Measurements from ENCODE around the gene SELL.

- TF ChIP-seq CTCF (conservative IDR thresholded peaks at IDR 0.05; ENCODE audit: low read depth in 2 of 2), result peak; percentile 30 to 39
- TF ChIP-seq JUNB (IDR thresholded peaks at IDR 0.05; ENCODE audit: unreplicated experiment), result no peak
- TF ChIP-seq EZH2 (IDR thresholded peaks at IDR 0.05; ENCODE audit: low read depth, unreplicated experiment), result no peak
- no peak for TF ChIP-seq EZH2phosphoT487 (IDR thresholded peaks at IDR 0.05; ENCODE audit: unreplicated experiment)
- TF ChIP-seq CREB1 (CRISPR knock-in tag; IDR thresholded peaks at IDR 0.05; ENCODE audit: low read depth), result no peak
- TF ChIP-seq POLR2AphosphoS5 (IDR thresholded peaks at IDR 0.05; ENCODE audit: low read depth), result no peak
- TF ChIP-seq REST (IDR thresholded peaks at IDR 0.05; ENCODE audit: unreplicated experiment), result no peak
- no peak for TF ChIP-seq ZNF331 (CRISPR knock-in tag; IDR thresholded peaks at IDR 0.05; ENCODE audit: low read depth)
- no peak for TF ChIP-seq NANOG (IDR thresholded peaks at IDR 0.05; ENCODE audit: borderline replicate concordance)
Observed at GRCh38 chr1:169694304-169695075, 16.9 kb downstream of the SELL start.

Measured in GM23338 (cell line).